HG03039 (cell line): Measurements from ENCODE around the gene ACSF2.
"Not testable (repeated sequence)": the region's sequence is repeated elsewhere in the genome, so short reads cannot be mapped to it uniquely, and the experiment has no call there.

Source experiments
- ATAC-seq: cut with Tn5 transposase; IDR thresholded peaks from one replicate; pipeline ENCODE4 v1.9.1; 2021; ENCODE audit warnings: mild to moderate bottlenecking, moderate library complexity; ENCODE audit not compliant: unreplicated experiment

ACSF2 gene

GRCh38 chr17:50475775-50476544 is 49.9 kb downstream of the ACSF2 start:
- not testable (repeated sequence) for ATAC-seq

- ATAC-seq = no peak
Measured at GRCh38 chr17:50476545-50477315, 50.7 kb downstream of the ACSF2 start.

- no peak for ATAC-seq
Measured at GRCh38 chr17:50477976-50478375, 52.0 kb downstream of the ACSF2 start.

GRCh38 chr17:50478391-50479381 is 52.7 kb downstream of the ACSF2 start, which contains the start of gene RSAD1:
RSAD1 (plus strand) TSS chr17:50478860; CDS start chr17:50478885, 25 bp downstream.
- peak; percentile 85 for ATAC-seq

- ATAC-seq = no peak
Measured at GRCh38 chr17:50479522-50480141, 53.6 kb downstream of the ACSF2 start.

GRCh38 chr17:50480142-50480764 is 54.2 kb downstream of the ACSF2 start:
- no peak for ATAC-seq

- ATAC-seq = no peak
Measured at GRCh38 chr17:50480854-50481490, 55.0 kb downstream of the ACSF2 start.

- ATAC-seq = no peak
Measured at GRCh38 chr17:50481648-50482047, 55.6 kb downstream of the ACSF2 start.

GRCh38 chr17:50482110-50482509 is 56.1 kb downstream of the ACSF2 start:
- ATAC-seq = no peak

GRCh38 chr17:50482516-50482915 is 56.5 kb downstream of the ACSF2 start:
- ATAC-seq = no peak

- ATAC-seq = no peak
Measured at GRCh38 chr17:50483266-50483665, 57.2 kb downstream of the ACSF2 start.

- no peak for ATAC-seq
Measured at GRCh38 chr17:50484386-50485155, 58.6 kb downstream of the ACSF2 start.

GRCh38 chr17:50487213-50488096 is 61.4 kb downstream of the ACSF2 start:
- ATAC-seq = no peak

- ATAC-seq = no peak
Measured at GRCh38 chr17:50488880-50489279, 62.9 kb downstream of the ACSF2 start.

- no peak for ATAC-seq
Measured at GRCh38 chr17:50491505-50491904, 65.5 kb downstream of the ACSF2 start.

- ATAC-seq = no peak
Measured at GRCh38 chr17:50492214-50492613, 66.2 kb downstream of the ACSF2 start.

- no peak for ATAC-seq
Measured at GRCh38 chr17:50493744-50494143, 67.7 kb downstream of the ACSF2 start.
